ENCODE data around the gene ABCD1. TPM values are rescaled to one million over a fixed set of nuclear protein-coding genes. Genes with fewer than 3 reads are reported as not detected.

The ABCD1 gene
- total RNA-seq, 2 experiments from 2014 or later, result 15.4 to 16.0 TPM

DNA sequence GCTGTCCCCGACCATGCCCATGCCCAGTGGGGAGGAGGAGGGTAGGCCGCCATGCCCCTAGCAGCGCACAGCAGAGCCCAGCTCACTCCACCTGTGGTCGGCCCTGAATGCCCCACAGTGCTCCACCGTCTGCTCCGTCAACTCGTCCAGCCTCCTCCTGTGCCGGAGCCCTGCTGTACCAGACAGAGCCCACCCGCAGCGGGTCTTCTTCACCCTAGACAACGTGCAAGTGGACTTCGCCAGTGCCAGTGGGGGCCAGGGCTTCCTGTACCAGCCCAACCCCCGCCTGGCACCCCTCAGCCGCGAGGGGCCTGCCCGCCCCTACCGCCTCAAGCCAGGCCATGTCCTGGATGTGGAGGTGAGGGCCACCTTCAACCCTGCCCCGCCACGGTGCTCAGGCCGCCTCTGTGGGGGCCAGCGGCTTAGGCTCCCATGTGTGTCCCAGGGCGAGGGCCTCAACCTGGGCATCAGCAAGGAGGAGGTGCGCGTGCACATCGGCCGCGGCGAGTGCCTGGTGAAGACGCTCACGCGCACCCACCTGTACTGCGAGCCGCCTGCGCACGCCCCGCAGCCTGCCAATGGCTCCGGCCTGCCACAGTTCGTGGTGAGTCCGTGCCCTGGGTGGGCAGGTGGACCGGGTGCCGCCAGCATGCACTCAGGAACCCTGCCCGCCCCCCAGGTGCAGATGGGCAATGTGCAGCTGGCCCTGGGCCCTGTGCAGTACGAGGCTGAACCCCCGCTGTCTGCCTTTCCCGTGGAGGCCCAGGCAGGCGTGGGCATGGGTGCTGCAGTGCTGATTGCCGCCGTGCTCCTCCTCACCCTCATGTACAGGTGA is 49.3 kb downstream of the ABCD1 start:
- Mint-ChIP-seq H3K27ac (no peak overlapping the region), H3K4me3 (no peak overlapping the region), H3K9me3 (no peaks in the 10 kb centered on the region), H3K36me3 (ENCODE audit: low read depth) (no peaks in the 10 kb centered on the region), H3K4me1 (no peaks in the 10 kb centered on the region), H3K27me3 (no peaks in the 10 kb centered on the region)
- DNase-seq, result no peak
- POLR2A ChIA-PET, result no interaction called here
- CTCF ChIA-PET, result interaction anchor here (1.3 kb wide), 1 partner anchor 11 kb away, joined by 3 read pairs; no protein-coding TSS in a partner anchor

DNA sequence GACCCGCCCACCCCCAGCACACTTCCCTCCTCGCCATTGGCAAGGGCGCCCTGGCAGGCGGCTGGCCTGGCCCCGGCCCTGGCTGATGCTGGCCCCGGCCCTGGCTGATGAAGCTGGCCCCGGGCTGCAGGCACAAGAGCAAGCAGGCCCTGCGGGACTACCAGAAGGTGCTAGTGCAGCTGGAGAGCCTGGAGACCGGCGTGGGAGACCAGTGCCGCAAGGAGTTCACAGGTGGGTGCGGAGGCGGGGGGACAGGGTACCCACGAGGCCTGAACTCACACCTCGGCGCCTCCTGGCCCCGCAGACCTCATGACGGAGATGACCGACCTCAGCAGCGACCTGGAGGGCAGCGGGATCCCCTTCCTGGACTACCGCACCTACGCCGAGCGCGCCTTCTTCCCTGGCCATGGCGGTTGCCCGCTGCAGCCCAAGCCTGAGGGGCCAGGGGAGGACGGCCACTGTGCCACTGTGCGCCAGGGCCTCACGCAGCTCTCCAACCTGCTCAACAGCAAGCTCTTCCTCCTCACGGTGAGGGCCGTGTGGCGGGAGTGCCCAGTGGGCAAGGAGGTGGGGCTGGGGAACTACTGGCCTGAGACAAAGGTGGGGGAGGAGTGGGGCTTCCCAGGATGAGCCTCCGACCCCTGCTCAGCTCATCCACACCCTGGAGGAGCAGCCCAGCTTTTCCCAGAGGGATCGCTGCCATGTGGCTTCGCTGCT is 50.1 kb downstream of the ABCD1 start:
- Mint-ChIP-seq H3K27me3 (peaks cover 1% of the 10 kb centered on the region), H3K4me3 (no peak overlapping the region), H3K4me1 (no peaks in the 10 kb centered on the region), H3K9me3 (no peaks in the 10 kb centered on the region), H3K27ac (no peak overlapping the region), H3K36me3 (ENCODE audit: low read depth) (no peaks in the 10 kb centered on the region)
- CTCF ChIA-PET, result interaction anchor here (1.3 kb wide), 1 partner anchor 12 kb away, joined by 3 read pairs; no protein-coding TSS in a partner anchor
- POLR2A ChIA-PET, result no interaction called here
- no peak for DNase-seq

DNA sequence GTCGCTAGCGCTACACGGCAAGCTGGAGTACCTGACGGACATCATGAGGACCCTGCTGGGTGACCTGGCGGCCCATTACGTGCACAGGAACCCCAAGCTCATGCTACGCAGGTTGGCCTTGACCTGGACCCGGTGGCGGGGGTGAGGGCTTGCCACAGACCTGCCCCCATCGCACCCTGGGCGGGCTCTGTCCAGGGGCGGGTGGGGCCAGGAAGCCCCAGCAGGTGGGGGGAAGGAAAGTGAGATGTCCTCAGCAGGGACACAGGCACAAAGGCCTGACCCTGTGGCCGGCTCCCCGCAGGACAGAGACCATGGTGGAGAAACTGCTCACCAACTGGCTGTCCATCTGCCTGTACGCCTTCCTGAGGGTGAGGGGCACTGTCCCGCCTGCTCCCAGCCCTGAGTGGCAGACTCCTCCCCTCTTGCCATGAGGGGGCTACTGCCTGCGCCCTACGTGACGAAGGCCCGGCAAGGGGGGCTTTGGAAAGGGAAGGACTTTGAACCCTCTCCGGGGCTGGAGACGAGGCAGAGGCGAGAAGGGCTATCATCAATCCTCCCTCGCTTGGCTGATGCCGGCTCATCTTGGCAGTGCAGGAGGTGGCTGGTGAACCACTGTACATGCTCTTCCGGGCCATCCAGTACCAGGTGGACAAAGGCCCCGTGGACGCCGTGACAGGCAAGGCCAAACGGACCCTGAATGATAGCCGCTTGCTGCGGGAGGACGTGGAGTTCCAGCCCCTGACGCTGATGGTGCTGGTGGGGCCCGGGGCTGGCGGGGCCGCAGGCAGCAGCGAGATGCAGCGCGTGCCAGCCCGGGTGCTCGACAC is 50.9 kb downstream of the ABCD1 start:
- no peak for DNase-seq
- Mint-ChIP-seq H3K9me3 (no peaks in the 10 kb centered on the region), H3K27me3 (peaks cover 8% of the 10 kb centered on the region), H3K27ac (no peak overlapping the region), H3K36me3 (ENCODE audit: low read depth) (no peaks in the 10 kb centered on the region), H3K4me3 (no peak overlapping the region), H3K4me1 (no peaks in the 10 kb centered on the region)
- CTCF ChIA-PET, result no interaction called here
- POLR2A ChIA-PET, result no interaction called here

DNA sequence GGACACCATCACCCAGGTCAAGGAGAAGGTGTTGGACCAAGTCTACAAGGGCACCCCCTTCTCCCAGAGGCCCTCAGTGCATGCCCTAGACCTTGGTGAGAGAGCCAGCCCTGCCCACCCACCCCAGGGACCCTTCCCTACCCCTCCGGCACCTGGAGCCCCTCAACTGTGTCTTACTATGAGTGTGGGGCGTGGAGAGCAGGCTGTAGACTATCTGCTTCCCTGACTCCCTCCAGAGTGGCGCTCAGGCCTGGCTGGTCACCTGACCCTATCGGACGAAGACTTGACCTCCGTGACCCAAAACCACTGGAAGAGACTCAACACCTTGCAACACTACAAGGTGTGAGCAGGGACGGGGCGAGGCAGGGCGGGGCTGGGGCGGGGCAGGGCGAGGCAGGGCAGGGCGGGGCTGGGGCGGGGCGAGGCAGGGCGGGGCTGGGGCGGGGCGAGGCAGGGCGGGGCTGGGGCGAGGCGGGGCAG is 51.5 kb downstream of the ABCD1 start:
- POLR2A ChIA-PET, result no interaction called here
- Mint-ChIP-seq H3K9me3 (no peaks in the 10 kb centered on the region), H3K36me3 (ENCODE audit: low read depth) (no peaks in the 10 kb centered on the region), H3K27me3 (peaks cover 8% of the 10 kb centered on the region), H3K4me3 (no peak overlapping the region), H3K27ac (no peak overlapping the region), H3K4me1 (no peaks in the 10 kb centered on the region)
- no peak for DNase-seq
- CTCF ChIA-PET, result no interaction called here

DNA sequence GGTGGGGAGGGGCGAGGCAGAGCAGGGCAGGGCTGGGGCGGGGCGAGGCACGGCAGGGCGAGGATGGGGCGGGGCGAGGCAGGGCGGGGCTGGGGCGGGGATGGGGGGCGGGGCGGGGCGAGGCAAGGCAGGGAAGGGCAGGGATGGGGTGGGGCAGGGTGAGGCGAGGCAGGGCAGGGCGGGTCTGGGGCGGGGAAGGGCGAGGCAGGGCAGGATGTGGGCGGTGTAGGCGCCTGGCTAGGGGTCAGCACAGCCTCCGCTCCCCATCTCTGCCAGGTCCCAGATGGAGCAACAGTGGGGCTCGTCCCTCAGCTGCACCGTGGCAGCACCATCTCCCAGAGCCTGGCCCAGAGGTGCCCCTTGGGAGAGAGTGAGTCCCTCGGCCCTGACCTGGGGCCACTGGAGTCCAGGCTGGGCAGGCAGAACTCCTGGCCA is 52.0 kb downstream of the ABCD1 start:
- ChIA-PET CTCF (no interaction called here), POLR2A (no interaction called here)
- H3K27ac Mint-ChIP-seq, result no peak overlapping the region
- H3K4me3 Mint-ChIP-seq, result no peak overlapping the region
- H3K36me3 Mint-ChIP-seq (ENCODE audit: low read depth), result no peaks in the 10 kb centered on the region
- no peak for DNase-seq
- H3K4me1 Mint-ChIP-seq, result no peaks in the 10 kb centered on the region
- no peaks in the 10 kb centered on the region for H3K9me3 Mint-ChIP-seq
- H3K27me3 Mint-ChIP-seq, result peaks cover 8% of the 10 kb centered on the region

DNA sequence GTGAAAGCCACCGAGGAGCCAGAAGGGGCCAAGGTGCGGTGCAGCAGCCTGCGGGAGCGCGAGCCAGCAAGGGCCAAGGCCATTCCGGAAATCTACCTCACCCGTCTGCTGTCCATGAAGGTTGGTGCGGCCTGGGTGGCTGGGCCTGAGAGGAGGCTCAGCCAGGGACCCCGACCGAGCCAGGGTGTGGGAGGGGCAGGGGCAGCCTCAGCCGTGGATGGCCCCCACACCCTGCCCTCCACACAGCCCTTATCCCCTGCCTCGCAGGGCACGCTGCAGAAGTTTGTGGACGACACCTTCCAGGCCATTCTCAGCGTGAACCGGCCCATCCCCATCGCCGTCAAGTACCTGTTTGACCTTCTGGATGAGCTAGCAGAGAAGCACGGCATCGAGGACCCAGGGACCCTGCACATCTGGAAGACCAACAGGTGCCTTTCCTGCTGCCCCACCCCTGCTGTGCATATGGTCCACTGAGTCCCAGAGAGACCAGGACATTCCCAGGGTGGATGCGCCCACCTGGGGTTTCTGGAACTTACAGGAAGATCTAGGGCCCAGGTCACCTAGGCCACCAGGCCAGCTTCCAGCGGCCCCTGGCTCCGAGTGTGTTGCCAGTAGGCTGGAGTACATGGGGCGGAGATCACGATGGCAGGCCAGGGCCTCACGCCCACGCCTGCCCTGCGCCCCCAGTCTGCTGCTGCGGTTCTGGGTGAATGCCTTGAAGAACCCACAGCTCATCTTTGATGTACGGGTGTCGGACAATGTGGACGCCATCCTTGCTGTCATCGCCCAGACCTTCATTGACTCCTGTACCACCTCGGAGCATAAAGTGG is 52.8 kb downstream of the ABCD1 start:
- POLR2A ChIA-PET, result no interaction called here
- Mint-ChIP-seq H3K4me1 (no peaks in the 10 kb centered on the region), H3K4me3 (no peak overlapping the region), H3K27ac (no peak overlapping the region), H3K9me3 (no peaks in the 10 kb centered on the region), H3K27me3 (peaks cover 8% of the 10 kb centered on the region), H3K36me3 (ENCODE audit: low read depth) (no peaks in the 10 kb centered on the region)
- CTCF ChIA-PET, result interaction anchor here (1.0 kb wide), 1 partner anchor 14 kb away, joined by 3 read pairs; no protein-coding TSS in a partner anchor
- DNase-seq, result no peak

DNA sequence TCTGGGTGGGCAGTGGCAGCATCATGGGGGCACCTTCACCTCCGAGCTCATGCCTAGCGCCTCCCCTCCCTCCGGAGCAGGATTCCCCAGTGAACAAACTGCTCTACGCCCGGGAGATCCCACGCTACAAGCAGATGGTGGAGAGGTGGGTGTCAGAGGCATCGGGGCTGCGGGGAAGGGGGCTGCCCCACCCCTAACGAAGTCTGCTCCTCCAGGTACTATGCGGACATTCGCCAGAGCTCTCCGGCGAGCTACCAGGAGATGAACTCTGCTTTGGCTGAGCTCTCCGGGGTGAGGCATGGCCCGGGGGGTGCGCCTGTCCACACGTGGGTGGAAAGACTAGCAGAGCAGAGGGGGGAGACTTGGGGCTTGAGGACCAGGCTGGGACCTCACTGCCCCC is 53.5 kb downstream of the ABCD1 start:
- Mint-ChIP-seq H3K4me3 (no peak overlapping the region), H3K27ac (peak overlapping the region; percentile 41), H3K9me3 (no peaks in the 10 kb centered on the region), H3K4me1 (no peaks in the 10 kb centered on the region), H3K27me3 (peaks cover 8% of the 10 kb centered on the region), H3K36me3 (ENCODE audit: low read depth) (no peaks in the 10 kb centered on the region)
- no peak for DNase-seq
- ChIA-PET CTCF (interaction anchor here (1.0 to 1.4 kb wide), 3 partner anchors 12 to 30 kb away, joined by 3 to 4 read pairs (median 3); no protein-coding TSS in a partner anchor), POLR2A (no interaction called here)

DNA sequence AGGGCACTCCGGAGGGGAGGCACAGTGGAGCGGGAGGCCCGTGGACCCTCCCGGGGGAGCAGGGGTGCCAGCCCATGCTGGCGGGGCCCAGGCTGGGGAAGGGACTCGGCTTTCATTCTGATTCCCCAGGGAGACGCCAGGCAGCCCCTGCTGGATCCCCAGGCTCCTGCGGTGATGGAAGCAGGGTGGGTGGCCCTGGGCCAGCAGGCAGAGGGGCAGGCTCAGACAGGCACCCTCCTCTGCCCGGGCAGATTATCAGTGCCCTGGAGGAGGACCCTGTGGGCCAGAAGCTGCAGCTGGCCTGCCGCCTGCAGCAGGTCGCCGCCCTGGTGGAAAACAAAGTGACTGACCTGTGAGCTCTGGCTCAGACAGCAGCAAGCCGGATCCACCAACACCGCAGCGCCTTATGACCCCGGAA is 54.0 kb downstream of the ABCD1 start:
- H3K27ac Mint-ChIP-seq, result no peak overlapping the region
- no peaks in the 10 kb centered on the region for H3K4me1 Mint-ChIP-seq
- ChIA-PET POLR2A (no interaction called here), CTCF (interaction anchor here (1.3 to 1.4 kb wide), 2 partner anchors 11 to 29 kb away, joined by 3 to 4 read pairs; no protein-coding TSS in a partner anchor)
- no peak overlapping the region for H3K4me3 Mint-ChIP-seq
- no peak for DNase-seq
- H3K9me3 Mint-ChIP-seq, result no peaks in the 10 kb centered on the region
- no peaks in the 10 kb centered on the region for H3K36me3 Mint-ChIP-seq (ENCODE audit: low read depth)
- H3K27me3 Mint-ChIP-seq, result peaks cover 8% of the 10 kb centered on the region

DNA sequence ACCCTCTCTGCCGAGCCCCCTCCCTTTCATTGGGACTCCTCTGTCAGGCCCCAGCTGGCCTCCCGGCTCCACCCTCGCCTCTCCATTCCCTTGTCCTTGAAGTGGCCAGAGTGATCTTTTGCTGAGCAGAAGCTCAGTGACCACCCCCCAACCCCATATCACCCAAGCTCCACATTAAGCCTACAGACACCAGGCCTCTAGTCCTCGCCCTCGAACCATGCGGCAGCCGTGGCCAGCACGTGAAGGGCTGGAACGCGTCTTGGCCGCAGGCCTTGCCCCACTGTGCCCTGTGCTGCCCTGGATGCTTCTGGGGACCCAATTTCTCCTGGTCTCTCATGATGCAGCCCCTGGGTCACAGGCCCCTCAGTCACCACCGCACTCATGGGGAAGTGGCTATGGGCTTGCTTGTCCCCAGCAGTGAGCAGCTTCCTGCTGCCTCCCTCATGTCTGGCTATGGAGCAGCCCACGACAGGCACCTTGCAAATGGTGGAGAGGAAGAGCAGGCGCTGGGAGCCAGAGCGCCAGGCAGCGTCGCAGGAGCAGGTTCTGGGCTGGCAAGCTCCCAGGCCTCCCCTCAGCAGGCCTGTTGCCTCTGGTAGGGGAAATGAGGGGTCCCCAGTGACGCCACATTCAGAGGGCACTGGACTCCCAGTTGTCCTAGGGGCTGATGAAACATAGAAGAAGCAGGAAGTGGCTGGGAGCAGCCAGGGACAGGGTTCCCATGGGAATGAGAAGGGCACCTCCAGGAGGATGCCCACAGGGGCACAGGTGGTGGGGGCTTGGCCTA is 55.4 kb downstream of the ABCD1 start:
- no peak for DNase-seq
- Mint-ChIP-seq H3K27ac (peak overlapping the region; percentile 71), H3K9me3 (no peaks in the 10 kb centered on the region), H3K4me1 (no peaks in the 10 kb centered on the region), H3K4me3 (no peak overlapping the region), H3K36me3 (ENCODE audit: low read depth) (no peaks in the 10 kb centered on the region), H3K27me3 (peaks cover 8% of the 10 kb centered on the region)
- ChIA-PET POLR2A (no interaction called here), CTCF (interaction anchor here (1.7 kb wide), 1 partner anchor 167 kb away, joined by 3 read pairs; no protein-coding TSS in a partner anchor)

DNA sequence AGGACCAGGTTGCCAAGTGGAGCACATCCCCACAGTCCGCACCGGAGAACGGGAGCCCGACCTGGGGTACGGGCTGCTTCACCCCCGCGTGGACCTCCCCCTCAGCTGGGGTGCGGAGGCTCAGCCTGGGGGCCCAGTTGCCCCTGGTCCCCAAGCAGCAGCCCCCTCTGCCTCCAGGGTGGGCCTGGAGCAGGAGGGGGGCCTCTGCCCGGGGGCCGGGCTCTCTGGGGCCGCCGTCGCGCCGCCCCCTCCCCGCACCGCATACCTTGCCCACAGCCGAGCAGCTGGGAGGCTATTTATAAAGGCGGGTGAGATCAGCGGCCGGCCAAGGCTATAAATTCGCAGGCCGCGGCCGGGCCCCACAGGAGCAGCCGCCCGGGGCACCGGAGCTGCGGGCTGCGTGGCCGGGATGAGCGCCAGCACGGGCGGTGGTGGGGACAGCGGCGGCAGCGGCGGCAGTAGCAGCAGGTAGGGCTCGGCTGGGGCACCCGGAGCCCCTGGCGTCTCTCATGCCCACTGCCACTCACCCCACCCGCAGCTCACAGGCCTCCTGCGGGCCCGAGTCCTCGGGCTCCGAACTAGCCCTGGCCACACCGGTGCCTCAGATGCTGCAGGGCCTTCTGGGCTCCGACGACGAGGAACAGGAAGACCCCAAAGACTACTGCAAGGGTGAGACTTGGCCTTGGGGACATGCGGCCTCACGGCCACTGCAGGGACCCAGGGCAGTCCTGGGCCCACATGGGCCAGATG is 56.2 kb downstream of the ABCD1 start, which contains the start of gene SRPK3:
Gene SRPK3 (plus strand): TSS at position 364 of the 750 bp plus-strand sequence. CDS start 46 bp downstream, at position 410.
- Mint-ChIP-seq H3K4me3 (no peak within 1 kb of the TSS), H3K36me3 (ENCODE audit: low read depth) (no peaks in the 10 kb centered on the region), H3K27ac (peak within 1 kb of the TSS; percentile 71), H3K4me1 (no peaks in the 10 kb centered on the region), H3K9me3 (no peaks in the 10 kb centered on the region), H3K27me3 (peaks cover 8% of the 10 kb centered on the region)
- ChIA-PET CTCF (interaction anchor here (1.7 kb wide), 1 partner anchor 166 kb away, joined by 3 read pairs; no protein-coding TSS in a partner anchor), POLR2A (no interaction called here)
- no peak for DNase-seq
